HEK293T (cell line): ENCODE measurements around the gene HM13.

Experiments used
- ARNT ChIP-seq: fragments of 450-650 bp; IDR thresholded peaks from 2 replicates; pipeline ENCODE4 v1.6.1; 2017; ENCODE audit warnings: mild to moderate bottlenecking
- BHLHE40 ChIP-seq: fragments of 450-650 bp; IDR thresholded peaks from 2 replicates; pipeline ENCODE4 v1.6.1; 2016; ENCODE audit warnings: mild to moderate bottlenecking, moderate library complexity, borderline replicate concordance
- CTBP1 ChIP-seq: fragments of 450-650 bp; IDR thresholded peaks from 2 replicates; pipeline ENCODE4 v1.6.1; 2016; ENCODE audit warnings: borderline replicate concordance
- ELF4 ChIP-seq: fragments of 450-650 bp; IDR thresholded peaks from 2 replicates; pipeline ENCODE4 v1.6.1; 2017; ENCODE audit warnings: antibody characterized with exemption
- FOXA1 ChIP-seq: fragments of 450-650 bp; IDR thresholded peaks from 2 replicates; pipeline ENCODE4 v1.6.1; 2016; ENCODE audit warnings: mild to moderate bottlenecking
- FOXK2 ChIP-seq: fragments of 450-650 bp; IDR thresholded peaks from 2 replicates; pipeline ENCODE4 v1.6.1; 2016; ENCODE audit warnings: mild to moderate bottlenecking
- FOXM1 ChIP-seq: fragments of 450-650 bp; IDR thresholded peaks from 2 replicates; pipeline ENCODE4 v1.6.1; 2017; ENCODE audit warnings: mild to moderate bottlenecking, borderline replicate concordance
- HDGF ChIP-seq: fragments of 450-650 bp; IDR thresholded peaks from 2 replicates; pipeline ENCODE4 v1.6.1; 2017; ENCODE audit warnings: antibody characterized with exemption, borderline replicate concordance
- L3MBTL2 ChIP-seq: fragments of 450-650 bp; conservative IDR thresholded peaks from 2 replicates; pipeline ENCODE4 v1.6.1; 2016; ENCODE audit warnings: mild to moderate bottlenecking
- LEF1 ChIP-seq: fragments of 450-650 bp; IDR thresholded peaks from 2 replicates; pipeline ENCODE4 v1.6.1; 2017; ENCODE audit warnings: mild to moderate bottlenecking, borderline replicate concordance
- PKNOX1 ChIP-seq: fragments of 450-650 bp; IDR thresholded peaks from 2 replicates; pipeline ENCODE4 v1.6.1; 2016
- SP1 ChIP-seq: fragments of 450-650 bp; IDR thresholded peaks from 2 replicates; pipeline ENCODE4 v1.6.1; 2017
- SUZ12 ChIP-seq: fragments of 450-650 bp; IDR thresholded peaks from 2 replicates; pipeline ENCODE4 v1.6.1; 2016; ENCODE audit warnings: mild to moderate bottlenecking
- TARDBP ChIP-seq: fragments of 450-650 bp; IDR thresholded peaks from 2 replicates; pipeline ENCODE4 v1.6.1; 2016

- TF ChIP-seq FOXK2 (no peak), SP1 (no peak), FOXM1 (no peak), BHLHE40 (no peak), PKNOX1 (no peak), FOXA1 (no peak), ELF4 (no peak), ARNT (no peak), HDGF (no peak), SUZ12 (no peak), TARDBP (no peak), L3MBTL2 (no peak), LEF1 (no peak), CTBP1 (no peak)
Measured at GRCh38 chr20:31508517-31509244, 5.6 kb upstream of the HM13 start.
